Skeletal muscle tissue (tissue), 4 donors: ENCODE data around the gene THRB. TPM values are rescaled to one million over a fixed set of nuclear protein-coding genes. Genes with fewer than 3 reads are reported as not detected.

Source experiments
- H3K27ac ChIP-seq: one replicate; pipeline ENCODE4 v1.7.0; 2013; ENCODE audit warnings: mild to moderate bottlenecking, low read depth, low read length, inconsistent platforms
- H3K27me3 ChIP-seq, 3 donors: one replicate each; pipeline ENCODE4 v1.7.0; 2013; ENCODE audit warnings: low read length in 3 of 3; ENCODE audit not compliant: control insufficient read depth in 3 of 3, insufficient read depth in 3 of 3
- H3K36me3 ChIP-seq, 3 donors: one replicate each; pipeline ENCODE4 v1.7.0; 2013; ENCODE audit warnings: low read length in 3 of 3; ENCODE audit not compliant: control insufficient read depth in 3 of 3, insufficient read depth in 3 of 3
- H3K4me1 ChIP-seq, 3 donors: one replicate each; pipeline ENCODE4 v1.7.0; 2013; ENCODE audit warnings: low read length in 3 of 3, mild to moderate bottlenecking in 3 of 3; ENCODE audit not compliant: control insufficient read depth in 3 of 3, insufficient read depth in 3 of 3
- H3K4me3 ChIP-seq, 3 donors: one replicate each; pipeline ENCODE4 v1.7.0; 2013; ENCODE audit warnings: low read length in 3 of 3
- H3K9ac ChIP-seq, 3 donors: one replicate each; pipeline ENCODE4 v1.7.0; 2013; ENCODE audit warnings: low read length in 3 of 3, mild to moderate bottlenecking in 3 of 3, moderate library complexity in 2 of 3, low read depth in 1 of 3
- H3K9me3 ChIP-seq, 3 donors: one replicate each; pipeline ENCODE4 v1.7.0; 2013; ENCODE audit warnings: low read length in 3 of 3; ENCODE audit not compliant: control insufficient read depth in 3 of 3
- total RNA-seq: library from RNA; depleted of rRNA; stranded (reverse); fragments of >200 nt; gene quantifications from one replicate; pipeline ENCODE4 v1.2.3, GENCODE V29; 2014
- donor health status: Osteomylitis.

The THRB gene
- total RNA-seq, 1 donor from 2014 or later: 3.1 TPM

- H3K4me1 ChIP-seq: peaks cover 20 to 37% (median 31%) of the 10 kb centered on the region in 3 donors
- peak overlapping the region; percentile 85 for H3K27ac ChIP-seq
- no peak overlapping the region for H3K9ac ChIP-seq
- H3K27me3 ChIP-seq: no peaks in the 10 kb centered on the region
- no peaks in the 10 kb centered on the region for H3K9me3 ChIP-seq
- no peak overlapping the region for H3K4me3 ChIP-seq
- no peaks in the 10 kb centered on the region for H3K36me3 ChIP-seq
Observed at GRCh38 chr3:24195504-24196230, 299.0 kb downstream of the THRB start.

DNA sequence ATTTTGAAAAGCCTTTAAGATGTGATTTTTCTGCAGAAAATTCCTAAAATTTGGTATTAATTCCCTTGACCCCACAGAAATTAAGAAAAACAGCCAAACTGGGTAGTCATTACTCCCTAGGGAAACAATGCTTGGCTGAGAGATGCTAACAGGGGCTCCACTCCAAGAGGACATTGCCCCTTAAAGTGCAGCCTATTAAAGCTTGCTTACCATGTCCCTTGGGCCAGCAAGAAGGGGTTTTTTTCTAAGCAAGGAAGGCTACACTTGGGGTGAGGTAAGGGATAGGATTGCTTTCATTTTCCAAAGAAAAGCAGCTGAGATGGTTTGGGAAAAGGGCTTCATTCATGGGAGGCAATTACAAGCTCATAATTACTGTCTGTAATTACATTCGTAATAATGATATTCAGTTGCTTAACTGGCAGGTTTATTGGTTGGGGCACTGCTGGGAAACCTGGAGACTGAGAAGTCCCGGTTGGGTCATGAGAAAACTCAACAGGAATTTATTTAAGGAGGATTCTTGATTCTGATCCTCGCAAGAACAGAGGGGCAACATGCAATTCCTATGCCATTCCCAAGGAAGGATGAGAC is 302.1 kb downstream of the THRB start:
- peak overlapping the region; percentile 0 for H3K27ac ChIP-seq

DNA sequence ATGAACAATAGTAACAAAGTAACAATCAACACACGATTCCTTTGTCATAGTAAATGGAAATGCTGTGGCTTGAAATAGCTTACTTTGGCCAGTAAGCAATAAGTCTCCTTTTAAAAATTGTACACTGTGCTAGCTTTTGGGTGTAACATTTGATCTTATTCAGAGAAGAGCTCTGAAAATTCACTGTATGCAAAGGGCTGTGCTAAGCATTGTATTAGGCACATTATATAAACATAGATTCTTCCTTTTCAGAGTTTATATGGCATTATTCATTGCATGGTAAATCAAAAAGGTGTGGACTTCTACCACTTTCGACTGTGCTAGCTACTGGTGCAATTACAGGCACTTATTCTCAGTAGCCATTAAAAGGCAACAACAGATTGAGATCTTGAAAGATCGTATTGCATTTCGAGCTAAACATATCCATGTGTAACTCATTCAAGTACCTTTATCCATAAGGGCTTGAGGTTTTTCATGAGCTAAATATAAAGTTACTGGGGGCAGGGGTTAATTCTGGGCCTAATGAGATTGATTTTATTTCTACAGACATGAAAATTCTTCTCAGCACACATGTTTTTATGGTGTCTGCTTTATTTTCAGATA is 302.7 kb downstream of the THRB start:
- Histone ChIP-seq H3K4me3 (peak overlapping the region in 1 of 3 donors; percentile 10), H3K9me3 (no peaks in the 10 kb centered on the region), H3K9ac (peak overlapping the region in 2 of 3 donors; percentile 28 to 39), H3K27ac (peak overlapping the region; percentile 2), H3K27me3 (no peaks in the 10 kb centered on the region), H3K36me3 (peaks cover 0 to 4% (median 0%) of the 10 kb centered on the region in 3 donors), H3K4me1 (peaks cover 20 to 32% (median 28%) of the 10 kb centered on the region in 3 donors)

More for the DNA sequence above, 302.1 kb downstream of the THRB start:
- peak overlapping the region in 1 of 3 donors; percentile 9 for H3K9ac ChIP-seq
- H3K4me1 ChIP-seq: peaks cover 20 to 34% (median 28%) of the 10 kb centered on the region in 3 donors
- H3K36me3 ChIP-seq: no peaks in the 10 kb centered on the region
- peak overlapping the region in 2 of 3 donors; percentile 32 to 49 for H3K4me3 ChIP-seq
- no peaks in the 10 kb centered on the region for H3K27me3 ChIP-seq
- no peaks in the 10 kb centered on the region for H3K9me3 ChIP-seq

DNA sequence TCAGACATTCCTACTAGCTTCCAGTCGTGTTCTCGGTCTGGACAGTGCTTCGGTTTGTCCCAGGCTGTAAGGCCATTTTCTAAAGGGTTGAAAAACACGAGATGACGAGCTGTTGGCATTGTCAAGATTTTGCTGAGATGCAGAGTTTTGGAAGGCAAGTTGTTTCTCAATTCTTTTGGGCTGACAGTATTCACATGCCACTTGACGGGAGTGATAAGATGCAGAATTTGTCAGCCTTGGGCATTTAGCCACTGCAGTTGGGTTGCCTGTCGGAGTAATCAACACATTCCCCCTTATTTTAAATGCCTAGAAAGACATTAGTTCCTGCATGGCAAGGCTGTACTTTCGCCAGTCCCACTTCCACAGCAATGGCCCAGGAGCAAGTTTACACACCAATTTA is 304.4 kb downstream of the THRB start:
- Histone ChIP-seq H3K4me1 (peaks cover 16 to 31% (median 27%) of the 10 kb centered on the region in 3 donors), H3K9ac (no peak overlapping the region), H3K36me3 (peaks cover 0 to 4% (median 0%) of the 10 kb centered on the region in 3 donors), H3K27me3 (no peaks in the 10 kb centered on the region), H3K9me3 (no peaks in the 10 kb centered on the region), H3K4me3 (no peak overlapping the region), H3K27ac (no peak overlapping the region)

DNA sequence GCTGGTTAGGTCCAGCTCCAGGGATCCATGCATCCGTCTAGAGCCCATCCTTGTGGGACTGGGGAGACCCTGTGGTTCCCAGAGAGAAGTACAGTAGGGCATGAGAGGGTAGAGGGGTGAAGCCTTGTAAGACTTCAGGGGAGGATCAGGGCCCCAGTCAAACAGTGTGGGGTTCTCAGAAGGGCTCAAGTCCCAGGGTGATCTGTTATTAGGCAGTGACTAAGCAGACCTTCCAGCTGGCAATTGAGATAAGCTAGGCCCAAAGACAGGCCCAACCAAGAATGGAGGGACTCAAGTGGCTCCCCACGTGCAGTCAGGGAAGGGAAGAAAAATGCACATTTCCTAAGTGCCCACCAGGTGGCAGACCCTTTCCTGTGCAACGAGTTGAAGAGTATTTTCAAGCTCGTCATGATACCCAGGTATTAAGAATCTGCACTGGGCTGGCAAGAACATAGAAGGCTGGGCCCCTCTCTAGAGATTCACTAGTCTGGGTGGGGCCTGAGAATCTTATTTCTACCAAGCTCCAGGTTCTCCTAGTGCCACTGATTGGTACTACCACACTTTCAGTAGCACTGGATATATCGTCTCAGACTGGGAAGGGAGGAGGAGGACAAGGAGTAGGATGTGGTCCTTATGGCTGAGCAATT is 308.8 kb downstream of the THRB start:
- no peaks in the 10 kb centered on the region for H3K27me3 ChIP-seq
- H3K36me3 ChIP-seq: peaks cover 0 to 4% (median 0%) of the 10 kb centered on the region in 3 donors
- peak overlapping the region; percentile 18 for H3K27ac ChIP-seq
- no peaks in the 10 kb centered on the region for H3K9me3 ChIP-seq
- H3K9ac ChIP-seq: peak overlapping the region in 2 of 3 donors; percentile 8 to 18
- peaks cover 7 to 23% (median 20%) of the 10 kb centered on the region in 3 donors for H3K4me1 ChIP-seq
- H3K4me3 ChIP-seq: no peak overlapping the region

DNA sequence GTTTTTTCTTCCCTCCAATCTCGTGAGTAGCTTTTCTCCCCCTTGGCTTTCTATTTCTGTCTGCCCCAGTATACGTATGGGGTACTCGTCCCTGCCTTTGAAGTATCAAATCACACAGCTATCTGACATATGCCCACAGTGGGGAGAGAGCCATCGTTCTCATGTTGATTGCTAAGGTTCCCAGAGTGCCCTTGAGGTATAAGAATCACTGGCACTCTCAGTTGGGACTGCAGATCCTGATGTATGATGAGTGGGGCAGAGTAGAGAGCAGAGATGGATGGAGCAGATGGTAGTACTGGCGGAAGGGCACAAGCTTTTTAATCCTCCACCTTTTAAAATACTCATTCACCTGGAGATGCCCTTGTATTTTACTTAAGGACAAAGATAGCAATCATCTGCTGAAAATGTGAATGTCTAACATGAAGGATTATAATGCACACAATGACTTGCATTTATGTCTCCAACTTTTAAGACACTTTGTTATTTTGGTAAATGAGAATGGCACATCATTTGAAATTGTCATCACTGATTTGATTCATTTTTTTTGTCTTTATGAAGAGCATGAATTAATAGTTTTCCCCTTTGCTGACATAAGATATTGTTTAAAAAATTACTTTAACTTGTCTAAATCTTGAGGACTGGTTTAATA is 310.0 kb downstream of the THRB start:
- peak overlapping the region in 1 of 3 donors; percentile 9 for H3K9ac ChIP-seq
- peaks cover 0 to 4% (median 0%) of the 10 kb centered on the region in 3 donors for H3K36me3 ChIP-seq
- peak overlapping the region; percentile 1 for H3K27ac ChIP-seq
- peaks cover 7 to 19% (median 18%) of the 10 kb centered on the region in 3 donors for H3K4me1 ChIP-seq
- no peaks in the 10 kb centered on the region for H3K9me3 ChIP-seq
- no peaks in the 10 kb centered on the region for H3K27me3 ChIP-seq
- H3K4me3 ChIP-seq: no peak overlapping the region

DNA sequence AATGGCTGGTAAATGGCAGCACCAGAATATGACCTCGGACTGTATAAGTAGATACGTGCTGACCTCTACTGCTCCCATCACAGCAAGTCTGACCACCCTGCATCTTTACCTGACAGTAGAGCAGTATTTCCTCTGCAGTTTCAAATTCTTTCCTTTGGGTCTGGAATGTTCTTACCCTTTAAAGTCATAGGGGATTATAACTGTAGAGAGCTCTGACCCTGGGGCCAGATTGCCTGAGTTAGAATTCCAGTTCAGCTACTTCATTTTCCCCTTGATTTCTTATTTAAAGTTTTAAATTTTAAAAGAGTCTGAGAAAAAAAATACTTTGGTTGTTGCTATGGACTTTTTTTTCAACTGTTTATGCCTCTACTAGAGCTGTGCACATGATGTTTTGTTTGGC is 311.9 kb downstream of the THRB start:
- Histone ChIP-seq H3K27ac (no peak overlapping the region), H3K9me3 (no peaks in the 10 kb centered on the region), H3K4me3 (no peak overlapping the region), H3K9ac (no peak overlapping the region), H3K27me3 (no peaks in the 10 kb centered on the region), H3K4me1 (peaks cover 7 to 19% (median 18%) of the 10 kb centered on the region in 3 donors), H3K36me3 (peaks cover 0 to 4% (median 0%) of the 10 kb centered on the region in 3 donors)

- Histone ChIP-seq H3K4me1 (peaks cover 7 to 22% (median 18%) of the 10 kb centered on the region in 3 donors), H3K4me3 (no peak overlapping the region), H3K27ac (no peak overlapping the region), H3K36me3 (no peaks in the 10 kb centered on the region), H3K9ac (no peak overlapping the region), H3K9me3 (no peaks in the 10 kb centered on the region), H3K27me3 (no peaks in the 10 kb centered on the region)
Observed at GRCh38 chr3:24181256-24181655, 313.4 kb downstream of the THRB start.

DNA sequence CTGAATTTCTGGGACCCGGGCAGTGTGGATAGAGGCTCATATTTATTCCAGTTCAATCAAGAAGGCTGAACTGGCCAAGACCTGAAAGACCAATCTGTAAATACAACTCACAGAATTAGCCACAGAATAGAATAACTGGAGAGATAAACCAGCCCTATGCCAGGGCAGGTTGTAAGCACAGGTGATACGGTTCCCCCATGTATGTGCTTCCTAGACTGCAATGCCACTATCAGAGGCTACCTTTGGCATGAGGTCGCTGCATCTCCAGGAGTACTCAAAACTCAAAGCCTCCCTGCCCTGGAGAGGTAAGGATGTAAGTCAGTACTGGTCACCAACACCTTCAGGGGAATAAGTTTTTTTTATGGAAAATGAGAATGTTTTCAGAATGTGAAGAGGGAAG is 314.0 kb downstream of the THRB start:
- Histone ChIP-seq H3K4me1 (peaks cover 5 to 16% (median 13%) of the 10 kb centered on the region in 3 donors), H3K9me3 (no peaks in the 10 kb centered on the region), H3K36me3 (no peaks in the 10 kb centered on the region), H3K4me3 (no peak overlapping the region), H3K9ac (no peak overlapping the region), H3K27ac (no peak overlapping the region), H3K27me3 (no peaks in the 10 kb centered on the region)
